Left hindlimb (tissue), 1 donor: ENCODE measurements around the gene COL11A1.
"Not testable (repeated sequence)": the region's sequence is repeated elsewhere in the genome, so short reads cannot be mapped to it uniquely, and the experiment has no call there.

Experiments used
- DNase-seq: peaks from one replicate; pipeline ENCODE4 v3.0.0-alpha.2; 2018

COL11A1 gene

GRCh38 chr1:102826706-102827105 is 281.6 kb downstream of the COL11A1 start:
- DNase-seq, result not testable (repeated sequence)
